HepG2 (cell line): ENCODE measurements around the gene TUBG2. TPM values are rescaled to one million over a fixed set of nuclear protein-coding genes. Genes with fewer than 3 reads are reported as not detected.

ENCODE experiments used
- HNF1B ChIP-seq: sonication (generic); formaldehyde crosslinking; IDR thresholded peaks from 2 replicates; pipeline ENCODE4 v1.5.1; 2020; ENCODE audit warnings: mild to moderate bottlenecking, moderate library complexity, missing genetic modification reagents
- NFAT5 ChIP-seq: sonication (generic); formaldehyde crosslinking; IDR thresholded peaks from 2 replicates; pipeline ENCODE4 v1.4.0; 2020; ENCODE audit warnings: missing genetic modification reagents
- TFDP2 ChIP-seq: sonication (generic); formaldehyde crosslinking; IDR thresholded peaks from 2 replicates; pipeline ENCODE4 v1.4.0; 2020; ENCODE audit warnings: missing genetic modification reagents
- ZBED4 ChIP-seq: sonication (generic); formaldehyde crosslinking; IDR thresholded peaks from 2 replicates; pipeline ENCODE4 v1.4.0; 2020; ENCODE audit warnings: missing genetic modification reagents, borderline replicate concordance
- ZBTB2 ChIP-seq: sonication (generic); formaldehyde crosslinking; IDR thresholded peaks from 2 replicates; pipeline ENCODE4 v1.8.0; 2022; ENCODE audit warnings: low read depth, missing genetic modification reagents
- ZEB1 ChIP-seq: IDR thresholded peaks from 2 replicates; pipeline ENCODE4 v1.6.1; 2012; ENCODE audit warnings: mild to moderate bottlenecking, low read depth, inconsistent platforms; ENCODE audit not compliant: insufficient replicate concordance
- ZMYM3 ChIP-seq: sonication (generic); formaldehyde crosslinking; IDR thresholded peaks from 2 replicates; pipeline ENCODE4 v1.5.1; 2020; ENCODE audit warnings: mild to moderate bottlenecking, missing genetic modification reagents
- ZNF414 ChIP-seq: sonication (generic); formaldehyde crosslinking; IDR thresholded peaks from 2 replicates; pipeline ENCODE4 v1.5.0; 2020; ENCODE audit warnings: missing genetic modification reagents
- ZNF460 ChIP-seq: sonication (generic); formaldehyde crosslinking; IDR thresholded peaks from 2 replicates; pipeline ENCODE4 v1.5.1; 2020; ENCODE audit warnings: missing genetic modification reagents, mild to moderate bottlenecking, borderline replicate concordance
- ZNF556 ChIP-seq: sonication (generic); formaldehyde crosslinking; IDR thresholded peaks from 2 replicates; pipeline ENCODE4 v1.4.0; 2020; ENCODE audit warnings: mild to moderate bottlenecking, missing genetic modification reagents, borderline replicate concordance
- ZNF839 ChIP-seq: sonication (generic); formaldehyde crosslinking; IDR thresholded peaks from 2 replicates; pipeline ENCODE4 v1.4.0; 2020; ENCODE audit warnings: missing genetic modification reagents, mild to moderate bottlenecking, borderline replicate concordance
- polyA plus RNA-seq, 8 experiments: library from polyadenylated mRNA; depleted of rRNA in 3 of 8; stranded (reverse) in 7 of 8; unstranded in 1 of 8; fragments of >200 nt; fragmentation: Illumina TruSeq in 4 of 8; extraction: Trizol in 4 of 8; gene quantifications; 2 replicates each; pipeline versions ENCODE4 v1.2.1 to v1.2.3, GENCODE V29; 2011 to 2016; ENCODE audit warnings: low read depth in 4 of 8, missing spikeins in 1 of 8, mixed read lengths in 1 of 8; ENCODE audit not compliant: insufficient read depth in 1 of 8
- total RNA-seq, 5 experiments: library from RNA; depleted of rRNA; stranded (reverse); fragments of >200 nt; fragmentation: Illumina TruSeq; extraction: Trizol; gene quantifications; 2 replicates each; pipeline ENCODE4 v1.2.3, GENCODE V29; 2016; ENCODE audit warnings: low read depth in 1 of 5

TUBG2 gene
- total and polyA plus RNA-seq, 2 of the 13 experiments (the other 11 are each of a cell fraction or from before 2014, with no cell fraction given): 16.0 to 42.3 TPM

GRCh38 chr17:42675348-42675964 lies 16.4 kb downstream of the TUBG2 start (continued):
- TF ChIP-seq ZBTB2 (CRISPR knock-in tag) (no peak), ZNF556 (no peak), ZNF414 (CRISPR knock-in tag) (0 out of 2 replicates have a peak, but pooled peaks have one; percentile 32), HNF1B (CRISPR knock-in tag) (peak; percentile 61; the same call in 1 of the 2 replicates), NFAT5 (CRISPR knock-in tag) (no peak), TFDP2 (CRISPR knock-in tag) (no peak), ZNF460 (CRISPR knock-in tag) (no peak), ZMYM3 (no peak), ZNF839 (CRISPR knock-in tag) (no peak), ZBED4 (CRISPR knock-in tag) (0 out of 2 replicates have a peak, but pooled peaks have one; percentile 20), ZEB1 (no peak)
